GM12874 (cell line): ENCODE results near the gene CAPN10.

Source experiments
- CTCF ChIP-seq: IDR thresholded peaks from 2 replicates; pipeline ENCODE4 v1.5.1; 2011; ENCODE audit warnings: low read depth, mild to moderate bottlenecking, control low read depth, low read length, moderate library complexity; ENCODE audit not compliant: insufficient read depth

Gene CAPN10

GRCh38 chr2:240575101-240575965, 11.2 kb upstream of the CAPN10 start:
- no peak for TF ChIP-seq CTCF

GRCh38 chr2:240576036-240576435, 10.5 kb upstream of the CAPN10 start:
- TF ChIP-seq CTCF: no peak

GRCh38 chr2:240576436-240577205, 9.9 kb upstream of the CAPN10 start:
- no peak for TF ChIP-seq CTCF

- no peak for TF ChIP-seq CTCF
Measured at GRCh38 chr2:240577281-240578109, 9.0 kb upstream of the CAPN10 start.

GRCh38 chr2:240578110-240578450, 8.5 kb upstream of the CAPN10 start:
- TF ChIP-seq CTCF: no peak

GRCh38 chr2:240578488-240578887, 8.0 kb upstream of the CAPN10 start:
- TF ChIP-seq CTCF: no peak

GRCh38 chr2:240579071-240579762, 7.3 kb upstream of the CAPN10 start:
- TF ChIP-seq CTCF: no peak
